ENCODE data around the gene PLAU.

PLAU gene

GRCh38 chr10:73910764-73911552 lies at the start of gene PLAU:
TSS of gene PLAU (plus strand) at chr10:73911132. CDS start at chr10:73911556, 424 bp downstream.
- no peak for DNase-seq

GRCh38 chr10:73862011-73862410 lies 48.9 kb upstream of the PLAU start:
- DNase-seq: no peak

GRCh38 chr10:73863039-73863817 lies 47.7 kb upstream of the PLAU start:
- DNase-seq: no peak

- no peak for DNase-seq
Measured at GRCh38 chr10:73864229-73864628, 46.7 kb upstream of the PLAU start.

GRCh38 chr10:73865107-73865458 lies 45.8 kb upstream of the PLAU start:
- no peak for DNase-seq

GRCh38 chr10:73865459-73866442 lies 45.2 kb upstream of the PLAU start:
- DNase-seq: no peak

GRCh38 chr10:73866621-73867020 lies 44.3 kb upstream of the PLAU start:
- DNase-seq: no peak

- no peak for DNase-seq
Measured at GRCh38 chr10:73867126-73867807, 43.7 kb upstream of the PLAU start.

- no peak for DNase-seq
Measured at GRCh38 chr10:73867871-73868631, 42.9 kb upstream of the PLAU start.

- no peak for DNase-seq
Measured at GRCh38 chr10:73868655-73869195, 42.2 kb upstream of the PLAU start.

- no peak for DNase-seq
Measured at GRCh38 chr10:73871295-73872189, 39.4 kb upstream of the PLAU start.

- DNase-seq: no peak
Measured at GRCh38 chr10:73872190-73872710, 38.7 kb upstream of the PLAU start.

- no peak for DNase-seq
Measured at GRCh38 chr10:73873142-73873837, 37.6 kb upstream of the PLAU start.

- no peak for DNase-seq
Measured at GRCh38 chr10:73873838-73874215, 37.1 kb upstream of the PLAU start.

GRCh38 chr10:73874267-73875138 lies 36.4 kb upstream of the PLAU start, which contains the start of gene CAMK2G:
TSS of gene CAMK2G (minus strand) at chr10:73874555. CDS start at chr10:73874461, 94 bp downstream.
- no peak for DNase-seq

GRCh38 chr10:73875139-73875475 lies 35.8 kb upstream of the PLAU start:
- no peak for DNase-seq

GRCh38 chr10:73876157-73876556 lies 34.8 kb upstream of the PLAU start:
- no peak for DNase-seq

- no peak for DNase-seq
Measured at GRCh38 chr10:73876566-73876965, 34.4 kb upstream of the PLAU start.

All from cerebellar nuclear complex (tissue), 1 donor.